Sciatic nerve (tissue), 2 donors: ENCODE results near the gene TIMM50. TPM values are rescaled to one million over a fixed set of nuclear protein-coding genes. Genes with fewer than 3 reads are reported as not detected.
"Not testable (repeated sequence)": the region's sequence is repeated elsewhere in the genome, so short reads cannot be mapped to it uniquely, and the experiment has no call there.

ENCODE experiments used
- ATAC-seq: fragments of 200-7000 bp; cut with Tn5 transposase; one replicate; pipeline ENCODE4 v1.9.1; 2020; ENCODE audit warnings: mild to moderate bottlenecking, moderate library complexity
- DNase-seq: peaks from one replicate; pipeline ENCODE4 v3.0.0-alpha.2; 2020; ENCODE audit warnings: low spot score
- intact Hi-C: fragments of 100-400 bp; cut with DNase I; formaldehyde crosslinking; loops from one replicate; pipeline ENCODE4 v1.14.2; 2022
- total RNA-seq: library from RNA; stranded (reverse); fragmentation: NEBNext Ultra II Directional; extraction: Animal tissue kit (Norgen Biotek cat#: 25700); gene quantifications from one replicate; pipeline ENCODE4 v1.2.1, GENCODE V29; 2021
- donor health status: DM: no; HTN: no; CAD: no.
- donor health status: DM: no; HTN: no; CAD: no.

TIMM50 gene
- total RNA-seq = 38.3 TPM

GRCh38 chr19:39480337-39481228 is at the start of gene TIMM50:
TSS of gene TIMM50 (plus strand) at chr19:39480838. CDS start at chr19:39480854, 16 bp downstream.
- DNase-seq (peak; percentile 99), ATAC-seq (peak; percentile 99)
- intact Hi-C loops = no loop called here

GRCh38 chr19:39432677-39433025 is 48.0 kb upstream of the TIMM50 start:
- intact Hi-C loops = no loop called here
- DNase-seq (no peak), ATAC-seq (no peak)

DNA sequence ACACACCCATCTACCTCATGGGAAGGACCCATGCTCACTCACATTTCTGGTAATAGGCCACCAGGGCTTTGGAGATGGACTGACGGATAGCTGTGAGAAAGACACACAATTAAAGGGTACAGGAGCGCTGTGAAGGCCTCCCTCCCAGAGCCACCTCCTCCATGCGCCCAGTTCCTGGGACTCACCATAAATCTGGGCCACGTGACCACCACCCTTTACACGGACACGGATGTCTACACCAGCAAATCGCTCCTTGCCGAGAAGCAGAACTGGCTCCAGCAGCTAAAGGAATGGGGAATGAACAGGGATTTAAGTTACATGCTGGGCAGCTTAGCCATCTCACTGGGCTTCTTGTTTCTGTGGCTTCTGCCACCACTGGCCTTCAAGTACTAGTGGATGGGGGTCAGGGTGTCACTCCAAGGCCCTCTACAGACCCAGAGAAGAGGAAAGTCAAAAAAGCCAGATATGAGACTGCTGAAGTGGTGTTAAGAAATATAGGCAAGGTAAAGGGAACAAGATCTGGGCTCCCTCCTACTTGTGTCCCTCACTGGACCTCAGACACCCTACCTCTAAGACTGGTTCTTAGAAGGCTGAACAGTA is 47.1 kb upstream of the TIMM50 start:
- no peak for ATAC-seq
- intact Hi-C loops = no loop called here
- no peak for DNase-seq

GRCh38 chr19:39434123-39435076 is 46.2 kb upstream of the TIMM50 start:
- intact Hi-C loops = no loop called here
- ATAC-seq (no peak), DNase-seq (no peak)

GRCh38 chr19:39435499-39436349 is 44.9 kb upstream of the TIMM50 start, which contains the start of gene RPS16:
TSS of gene RPS16 (minus strand) at chr19:39435949. CDS start at chr19:39435895, 54 bp downstream.
- ATAC-seq (peak; percentile 99), DNase-seq (peak; percentile 99)
- intact Hi-C loops = no loop called here

GRCh38 chr19:39436350-39436716 is 44.3 kb upstream of the TIMM50 start:
- intact Hi-C loops = no loop called here
- DNase-seq (no peak), ATAC-seq (no peak)

DNA sequence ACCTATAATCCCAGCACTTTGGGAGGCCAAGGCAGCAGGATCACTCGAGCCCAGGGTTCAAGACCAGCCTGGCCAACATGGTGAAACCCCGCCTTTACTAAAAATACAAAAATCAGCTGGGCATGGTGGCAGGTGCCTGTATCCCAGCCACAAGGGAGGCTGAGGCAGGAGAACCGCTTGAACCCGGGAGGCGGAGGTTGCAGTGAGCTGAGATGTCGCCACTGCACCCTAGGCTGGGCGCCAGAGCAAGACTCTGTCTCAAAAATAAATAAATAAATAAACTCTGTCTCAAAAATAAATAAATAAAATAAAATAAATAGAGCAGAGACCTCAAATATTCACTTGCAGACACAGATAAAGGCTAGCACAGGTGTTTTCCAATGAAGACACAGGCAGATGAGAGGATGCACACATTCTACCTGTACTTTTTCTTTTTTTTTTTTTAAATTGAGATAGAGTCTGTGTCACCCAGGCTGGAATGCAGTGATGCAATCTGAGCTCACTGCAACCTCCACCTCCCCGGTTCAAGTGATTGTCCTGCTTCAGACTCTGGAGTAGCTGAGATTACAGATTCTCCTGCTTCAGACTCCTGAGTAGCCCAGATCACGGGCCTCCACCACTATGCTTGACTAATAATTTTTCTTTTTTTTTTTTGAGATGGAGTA is 42.2 kb upstream of the TIMM50 start:
- ATAC-seq = no peak
- intact Hi-C loops = no loop called here

DNA sequence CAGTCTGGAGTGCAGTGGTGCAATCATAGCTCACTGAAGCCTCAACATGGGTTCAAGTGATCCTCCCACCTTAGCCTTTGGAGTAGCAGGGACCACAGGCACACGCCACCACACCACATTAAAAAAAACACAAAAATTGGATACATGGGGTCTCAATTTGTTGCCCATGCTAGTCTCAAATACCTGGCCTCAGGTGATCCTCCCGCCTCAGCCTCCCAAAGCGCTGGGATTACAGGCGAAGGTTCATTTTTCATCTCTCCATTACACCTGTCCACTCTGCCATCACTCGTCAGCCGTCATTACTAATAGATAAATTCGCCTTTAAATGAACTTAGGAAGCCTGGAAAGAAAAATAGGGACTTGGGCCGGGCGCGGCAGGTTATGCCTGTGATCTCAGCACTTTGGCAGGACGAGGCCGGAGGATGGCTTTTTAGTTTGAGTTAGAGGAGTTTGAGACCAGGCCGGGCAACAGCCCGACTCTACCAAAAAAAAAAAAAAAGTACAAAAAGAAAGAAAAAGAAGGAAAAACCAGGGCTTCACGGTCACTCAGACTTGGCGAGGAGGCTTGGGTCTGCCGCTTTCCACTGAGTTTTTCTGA is 35.9 kb upstream of the TIMM50 start:
- intact Hi-C loops = no loop called here
- ATAC-seq (peak; percentile 29), DNase-seq (no peak)

More for the DNA sequence above, 42.2 kb upstream of the TIMM50 start:
- DNase-seq = no peak

GRCh38 chr19:39445196-39446111 is 35.2 kb upstream of the TIMM50 start, which contains the start of gene SUPT5H:
TSS of gene SUPT5H (plus strand) at chr19:39445582. CDS start at chr19:39445891, 309 bp downstream.
- intact Hi-C loops = no loop called here
- ATAC-seq (peak; percentile 99), DNase-seq (peak; percentile 98)

- intact Hi-C loops = no loop called here
- ATAC-seq (no peak), DNase-seq (no peak)
Observed at GRCh38 chr19:39446365-39447084, 34.1 kb upstream of the TIMM50 start.

- intact Hi-C loops = no loop called here
- DNase-seq (no peak), ATAC-seq (no peak)
Observed at GRCh38 chr19:39448271-39448670, 32.4 kb upstream of the TIMM50 start.

GRCh38 chr19:39449116-39449797 is 31.4 kb upstream of the TIMM50 start:
- no peak for DNase-seq
- intact Hi-C loops = no loop called here
- ATAC-seq = no peak

- not testable (repeated sequence) for DNase-seq, ATAC-seq
Observed at GRCh38 chr19:39451257-39451656, 29.4 kb upstream of the TIMM50 start.

GRCh38 chr19:39463403-39463802 is 17.2 kb upstream of the TIMM50 start:
- no peak for ATAC-seq
- DNase-seq = no peak
- intact Hi-C loops = no loop called here

More at GRCh38 chr19:39451257-39451656, 29.4 kb upstream of the TIMM50 start:
- intact Hi-C loops = not testable (repeated sequence)
